Measurements from ENCODE around the gene DOCK11. TPM values are rescaled to one million over a fixed set of nuclear protein-coding genes. Genes with fewer than 3 reads are reported as not detected.

Gene DOCK11
- total and polyA plus RNA-seq, 10 of the 15 experiments (the other 5 are each of a cell fraction or from before 2014, with no cell fraction given) = 16.3 to 30.7 (median 19.8) TPM

GRCh38 chrX:118623062-118623461 is 127.4 kb downstream of the DOCK11 start (continued):
- TF ChIP-seq ASH2L (IDR thresholded peaks at IDR 0.05; ENCODE audit: borderline replicate concordance, low read depth) = no peak
- no peak for TF ChIP-seq CHD1 (IDR thresholded peaks at IDR 0.05; ENCODE audit: low read depth, low read length)
- TF ChIP-seq USF2 (IDR thresholded peaks at IDR 0.05; ENCODE audit: borderline replicate concordance, low read depth, low read length) = no peak
- TF ChIP-seq ZBTB40 (IDR thresholded peaks at IDR 0.05; ENCODE audit: borderline replicate concordance) = no peak
- TF ChIP-seq ZBED1 (IDR thresholded peaks at IDR 0.05; ENCODE audit: borderline replicate concordance) = no peak
- no peak for TF ChIP-seq SKIL (IDR thresholded peaks at IDR 0.05; ENCODE audit: low read depth, poor library complexity, severe bottlenecking)
- TF ChIP-seq RAD51 (IDR thresholded peaks at IDR 0.05) = no peak
- TF ChIP-seq RELA (IDR thresholded peaks at IDR 0.05; ENCODE audit: borderline replicate concordance, partially characterized antibody) = no peak
- TF ChIP-seq ZNF207 (IDR thresholded peaks at IDR 0.05; ENCODE audit: borderline replicate concordance) = no peak
- TF ChIP-seq NR2C2 (IDR thresholded peaks at IDR 0.05; ENCODE audit: borderline replicate concordance, control insufficient read depth, insufficient read length, low read depth) = no peak
- TF ChIP-seq TBL1XR1 (IDR thresholded peaks at IDR 0.05; ENCODE audit: low read depth, low read length) = no peak
- TF ChIP-seq RCOR1 (conservative IDR thresholded peaks at IDR 0.05; ENCODE audit: low read depth, low read length) = no peak
